K562 (cell line): ENCODE measurements around the gene NUP85. TPM values are rescaled to one million over a fixed set of nuclear protein-coding genes. Genes with fewer than 3 reads are reported as not detected.
"Not testable (repeated sequence)": the region's sequence is repeated elsewhere in the genome, so short reads cannot be mapped to it uniquely, and the experiment has no call there.

Experiments used
- ATAC-seq: fragments of 200-7000 bp; cut with Tn5 transposase; 3 replicates; pipeline ENCODE4 v1.9.1; 2020; ENCODE audit warnings: moderate library complexity
- BruUV-seq: library from RNA; stranded (reverse); fragments of 400-500 nt; replicated peaks from 2 replicates; lab custom pipeline; 2021; lab: Mats Ljungman, UMichigan
- CTCF ChIA-PET: fragments of 300-600 bp; formaldehyde crosslinking; extraction: SDS; loops from one replicate; lab custom pipeline; 2021; ENCODE audit warnings: low intra/inter-chr PET ratio; lab: Yijun Ruan, JAX
- POLR2A ChIA-PET: fragments of 300-600, 350-650 bp; sonication (Branson Sonifier 250); formaldehyde crosslinking; extraction: SDS; loops from one replicate; lab custom pipeline; 2021; ENCODE audit warnings: antibody characterized with exemption, inconsistent platforms; lab: Yijun Ruan, JAX
- DNase-seq, 4 experiments: peaks; one replicate each; pipeline versions ENCODE4 v3.0.0 to v3.0.0-alpha.2; 2011 to 2018; ENCODE audit warnings: low spot score in 3 of 4, mixed read lengths in 3 of 4; ENCODE audit errors: extremely low read depth in 1 of 4
- FAIRE-seq: peaks from 2 replicates; lab custom pipeline; 2011; peaks lifted over from hg19 to GRCh38; lab: Jason Lieb, UNC
- H2AFZ ChIP-seq: 2 replicates; pipeline ENCODE4 v1.6.0; 2011; ENCODE audit warnings: low read depth, low read length, control low read depth, inconsistent platforms
- H3K27ac ChIP-seq: fragments of 200-600 bp; 3 replicates; pipeline ENCODE4 v1.8.0; 2011; ENCODE audit warnings: low read depth, mild to moderate bottlenecking, control low read depth, inconsistent platforms, low read length, moderate library complexity, mixed read lengths; ENCODE audit errors: extremely low read depth
- H3K27me3 ChIP-seq, 2 experiments: fragments of 300-600 bp in 1 of 2; 2 replicates in 1 of 2; 3 replicates in 1 of 2; pipeline versions ENCODE4 v1.6.0 to v1.8.0; 2011; ENCODE audit warnings: inconsistent platforms in 2 of 2, low read length in 2 of 2, mild to moderate bottlenecking in 1 of 2, mixed read lengths in 1 of 2, moderate library complexity in 1 of 2; ENCODE audit not compliant: control insufficient read depth in 2 of 2, insufficient read depth in 2 of 2
- H3K36me3 ChIP-seq: fragments of 300-600 bp; 3 replicates; pipeline ENCODE4 v1.8.0; 2011; ENCODE audit warnings: mild to moderate bottlenecking, low read length, inconsistent platforms; ENCODE audit not compliant: control insufficient read depth, insufficient read depth
- H3K4me1 ChIP-seq, 2 experiments: fragments of 200-600 bp in 1 of 2; replicated peaks in 1 of 2; 2 replicates in 1 of 2; 3 replicates in 1 of 2; pipeline versions ENCODE4 v1.5.1 to v1.8.0; 2011; ENCODE audit warnings: inconsistent platforms in 2 of 2, low read length in 2 of 2, mild to moderate bottlenecking in 1 of 2, mixed read lengths in 1 of 2, moderate library complexity in 1 of 2; ENCODE audit not compliant: control insufficient read depth in 2 of 2, insufficient read depth in 2 of 2
- H3K4me2 ChIP-seq: 2 replicates; pipeline ENCODE4 v1.6.1; 2011; ENCODE audit warnings: low read length, control low read depth, inconsistent platforms, mixed read lengths; ENCODE audit not compliant: insufficient read depth
- H3K4me3 ChIP-seq: fragments of 200-600 bp; sonication (generic), shearing (Covaris generic); 2 replicates; pipeline ENCODE4 v1.5.1; 2016; ENCODE audit warnings: control low read depth, inconsistent platforms
- H3K79me2 ChIP-seq: fragments of 200-600 bp; 3 replicates; pipeline ENCODE4 v1.8.0; 2011; ENCODE audit warnings: low read length, inconsistent platforms; ENCODE audit not compliant: control insufficient read depth, insufficient read depth
- H3K9ac ChIP-seq, 2 experiments: 2 replicates each; pipeline versions ENCODE4 v1.6.0 to v1.6.1; 2011; ENCODE audit warnings: low read depth in 2 of 2, low read length in 2 of 2, control low read depth in 1 of 2, inconsistent platforms in 1 of 2, mild to moderate bottlenecking in 1 of 2, mixed read lengths in 1 of 2; ENCODE audit not compliant: insufficient read depth in 1 of 2
- H3K9me1 ChIP-seq: one replicate; pipeline ENCODE4 v1.6.0; 2011; ENCODE audit warnings: inconsistent platforms, mild to moderate bottlenecking, low read length, moderate library complexity; ENCODE audit not compliant: control insufficient read depth, insufficient read depth
- H3K9me3 ChIP-seq: replicated peaks from 2 replicates; pipeline ENCODE4 v1.5.1; 2011; ENCODE audit warnings: low read depth, low read length, inconsistent platforms; ENCODE audit not compliant: control insufficient read depth, insufficient read depth
- H4K20me1 ChIP-seq: replicated peaks from 2 replicates; pipeline ENCODE4 v1.6.1; 2011; ENCODE audit warnings: low read length, inconsistent platforms, mixed read lengths; ENCODE audit not compliant: control insufficient read depth, insufficient read depth
- CEBPB ChIP-seq: fragments of 450-650 bp; IDR thresholded peaks from 2 replicates; pipeline ENCODE4 v1.6.1; 2016; ENCODE audit warnings: missing genetic modification characterization, missing compliant biosample characterization
- GTF2E2 ChIP-seq: fragments of 200-800 bp; sonication (Bioruptor generic); IDR thresholded peaks from 2 replicates; pipeline ENCODE4 v1.6.1; 2016; ENCODE audit warnings: missing genetic modification characterization, missing compliant biosample characterization
- ZNF384 ChIP-seq: IDR thresholded peaks from 2 replicates; pipeline ENCODE4 v1.6.1; 2012; ENCODE audit warnings: low read depth, low read length, improper control_type of control experiment
- WGBS: fragments of 100-300 bp; shearing (Covaris generic); methylation state at CpG from one replicate; pipeline ENCODE4 v1.1.6; 2016; ENCODE audit warnings: low coverage, mixed read lengths; ENCODE audit not compliant: insufficient coverage; ENCODE audit errors: missing lambda C conversion rate; 5-methylcytosine and 5-hydroxymethylcytosine counted together
- in situ Hi-C: fragments of 300-500 bp; cut with MboI; formaldehyde crosslinking; loops from 4 replicates; pipeline ENCODE4 v1.15.0; 2018; ENCODE audit warnings: inconsistent platforms, mixed read lengths
- intact Hi-C: fragments of 100-400 bp; cut with micrococcal nuclease; formaldehyde crosslinking; loops from 2 replicates; pipeline ENCODE4 v1.14.2; 2022
- polyA plus RNA-seq, 8 experiments: library from polyadenylated mRNA; depleted of rRNA in 4 of 8; stranded (reverse) in 5 of 8; unstranded in 3 of 8; fragments of >200 nt; fragmentation: Nextera tagmentation in 2 of 8; fragmentation: Illumina TruSeq in 1 of 8; extraction: Ambion mirVana in 2 of 8; extraction: Trizol in 1 of 8; gene quantifications; 2 replicates each; pipeline versions ENCODE4 v1.2.1 to v1.2.3, GENCODE V29; 2011 to 2014; ENCODE audit warnings: inconsistent platforms in 1 of 8, missing spikeins in 1 of 8
- total RNA-seq, 7 experiments: library from RNA; depleted of rRNA in 6 of 7; stranded (reverse); fragments of >200 nt in 6 of 7; fragmentation: Illumina TruSeq in 2 of 7; extraction: Trizol in 2 of 7; gene quantifications; 2 replicates each; pipeline versions ENCODE4 v1.2.1 to v1.2.3, GENCODE V29; 2011 to 2021; ENCODE audit warnings: low replicate concordance in 1 of 7

The NUP85 gene
- total and polyA plus RNA-seq, 9 of the 15 experiments (the other 6 are each of a cell fraction or from before 2014, with no cell fraction given), result 50.2 to 177 (median 110) TPM

- intact Hi-C loops, DNase-seq, ATAC-seq, H4K20me1 ChIP-seq, FAIRE-seq, H2AFZ ChIP-seq, H3K9me3 ChIP-seq, H3K27me3 ChIP-seq, in situ Hi-C loops, H3K9me1 ChIP-seq, H3K27ac ChIP-seq, CTCF ChIA-PET, BruUV-seq: not testable (repeated sequence)
- peaks cover 59% of the 10 kb centered on the region for H3K79me2 ChIP-seq
- 34% methylated on average over 8 of the region's 8 CpGs for WGBS
- TF ChIP-seq ZNF384, result peak; percentile 32; the same call in 1 of the 2 replicates
- H3K9ac ChIP-seq, result peak overlapping the region; percentile 97 to 99; a peak in 3 of 4 replicates
- H3K4me3 ChIP-seq, result peak overlapping the region; percentile 67
- POLR2A ChIA-PET, result interaction anchor here (0.6 to 3.2 kb wide), 14 partner anchors 9 to 230 kb away, joined by 3 to 30 read pairs (median 6); partner anchors contain the start of gene MIF4GD
- H3K4me2 ChIP-seq, result peak overlapping the region; percentile 96
- H3K36me3 ChIP-seq, result peaks cover 35% of the 10 kb centered on the region
- H3K4me1 ChIP-seq, result peaks cover 0 to 12% of the 10 kb centered on the region in 2 experiments; a peak in 3 of 5 replicates
Measured at GRCh38 chr17:75207050-75207407, 1.6 kb downstream of the NUP85 start.

DNA sequence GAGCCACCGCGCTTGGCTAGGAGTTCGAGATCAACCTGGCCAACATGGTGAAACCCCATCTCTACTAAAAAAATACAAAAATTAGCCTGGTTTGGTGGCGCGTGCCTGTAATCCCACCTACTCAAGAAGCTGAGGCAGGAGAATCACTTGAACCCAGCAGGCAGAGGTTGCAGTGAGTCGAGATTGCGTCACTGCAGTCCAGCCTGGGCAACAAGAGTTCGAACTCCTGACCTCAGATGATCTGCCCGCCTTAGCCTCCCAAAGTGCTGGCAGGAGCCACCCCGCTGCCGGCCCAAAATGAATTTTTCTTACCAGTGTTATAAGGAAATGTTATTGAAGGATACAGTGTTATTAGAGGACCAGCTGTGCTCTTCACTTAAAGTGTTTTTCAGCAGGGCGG is 2.3 kb downstream of the NUP85 start:
- no peak for DNase-seq
- ChIA-PET CTCF (no interaction called here), POLR2A (interaction anchor here (0.6 to 2.7 kb wide), 4 partner anchors 13 to 24 kb away, joined by 3 to 22 read pairs (median 6); no protein-coding TSS in a partner anchor)
- no TSS peak for BruUV-seq
- no peak for ATAC-seq
- intact Hi-C loops, result no loop called here
- H3K27ac ChIP-seq, result no peak overlapping the region
- TF ChIP-seq GTF2E2 (no peak), CEBPB (tag) (peak; percentile 59)
- no peaks in the 10 kb centered on the region for H4K20me1 ChIP-seq
- H3K36me3 ChIP-seq, result peaks cover 43% of the 10 kb centered on the region
- no peaks in the 10 kb centered on the region for H3K9me1 ChIP-seq
- H3K9ac ChIP-seq, result 0 out of 4 replicates have a peak overlapping the region, but pooled peaks of 1 of the 2 experiments have one; percentile 39
- H3K4me2 ChIP-seq, result no peak overlapping the region
- in situ Hi-C loops, result no loop called here
- H3K4me1 ChIP-seq, result peaks cover 0 to 12% of the 10 kb centered on the region in 2 experiments; a peak in 3 of 5 replicates
- WGBS, result 85% methylated on average over 11 of the region's 12 CpGs
- no peaks in the 10 kb centered on the region for H3K9me3 ChIP-seq
- peaks cover 59% of the 10 kb centered on the region for H3K79me2 ChIP-seq
- no peak overlapping the region for H3K4me3 ChIP-seq
- H2AFZ ChIP-seq, result no peak overlapping the region
- H3K27me3 ChIP-seq, result no peaks in the 10 kb centered on the region
- no peak for FAIRE-seq
